ENCODE measurements around the gene SLC35A1.

The SLC35A1 gene

DNA sequence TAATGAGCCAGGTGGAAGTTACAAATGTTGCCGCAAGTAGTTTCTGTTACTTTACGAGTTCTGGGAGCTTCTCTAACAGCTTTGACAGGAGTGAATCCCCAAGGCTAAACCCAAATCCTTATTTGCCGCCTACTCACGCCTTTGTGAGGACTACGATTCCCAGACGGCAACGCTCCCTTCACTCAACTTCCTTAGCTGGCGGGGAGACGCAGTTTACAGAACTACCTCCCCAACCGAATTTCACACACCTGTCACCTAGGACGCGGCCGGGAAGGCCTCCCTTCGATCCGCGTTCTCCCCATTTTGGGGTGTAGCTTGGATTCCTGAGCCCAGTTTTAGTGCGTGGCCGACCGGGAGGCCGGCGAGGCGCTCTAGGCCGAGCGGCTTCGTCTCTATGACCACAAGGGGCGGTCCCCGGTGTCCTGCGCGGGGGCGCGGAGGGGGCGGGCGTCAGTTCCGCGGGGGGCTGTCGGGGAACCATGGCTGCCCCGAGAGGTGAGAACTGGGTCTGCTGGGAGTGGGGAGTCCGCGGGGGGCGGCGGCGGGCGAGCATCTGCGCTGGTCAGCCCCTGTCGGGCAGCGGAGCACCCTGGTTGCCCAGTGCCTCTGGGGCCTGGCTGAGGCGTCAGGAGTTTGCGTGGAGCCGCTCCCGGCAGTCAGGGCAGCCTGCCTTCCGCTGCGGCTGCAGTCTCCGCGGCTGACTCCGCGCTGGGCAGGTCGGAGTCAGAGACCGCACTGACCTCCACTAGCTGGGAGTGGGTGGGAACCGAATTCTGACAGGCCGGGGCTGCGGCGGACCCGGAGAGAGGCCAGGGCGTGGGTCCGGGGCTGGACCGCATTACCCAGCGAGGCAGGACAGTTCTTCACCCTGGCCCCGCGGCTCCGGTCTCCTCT, at the start of gene SLC35A1 (continued):
- TF ChIP-seq, protein P1, sequence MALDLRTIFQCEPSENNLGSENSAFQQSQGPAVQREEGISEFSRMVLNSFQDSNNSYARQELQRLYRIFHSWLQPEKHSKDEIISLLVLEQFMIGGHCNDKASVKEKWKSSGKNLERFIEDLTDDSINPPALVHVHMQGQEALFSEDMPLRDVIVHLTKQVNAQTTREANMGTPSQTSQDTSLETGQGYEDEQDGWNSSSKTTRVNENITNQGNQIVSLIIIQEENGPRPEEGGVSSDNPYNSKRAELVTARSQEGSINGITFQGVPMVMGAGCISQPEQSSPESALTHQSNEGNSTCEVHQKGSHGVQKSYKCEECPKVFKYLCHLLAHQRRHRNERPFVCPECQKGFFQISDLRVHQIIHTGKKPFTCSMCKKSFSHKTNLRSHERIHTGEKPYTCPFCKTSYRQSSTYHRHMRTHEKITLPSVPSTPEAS (tag by site-specific recombination; IDR thresholded peaks at IDR 0.05), result no peak
- TF ChIP-seq ZFP69B (tag by site-specific recombination; IDR thresholded peaks at IDR 0.05) (peak; percentile 21; the same call in 1 of the 2 replicates), ZNF433 (tag by site-specific recombination; IDR thresholded peaks at IDR 0.05; ENCODE audit: low read depth) (no peak), ZNF223 (tag by site-specific recombination; IDR thresholded peaks at IDR 0.05) (no peak), ZNF629 (tag by site-specific recombination; IDR thresholded peaks at IDR 0.05) (peak; percentile 76), EGR2 (tag by site-specific recombination; IDR thresholded peaks at IDR 0.05; ENCODE audit: low read depth) (peak; percentile 88), ZBTB48 (tag by site-specific recombination; IDR thresholded peaks at IDR 0.05) (no peak), ZNF335 (tag by site-specific recombination; conservative IDR thresholded peaks at IDR 0.05) (peak; percentile 99), ZBTB7A (tag by site-specific recombination; IDR thresholded peaks at IDR 0.05; ENCODE audit: low read depth) (peak; percentile 47; the same call in 1 of the 2 replicates), ZNF473 (tag by site-specific recombination; IDR thresholded peaks at IDR 0.05) (no peak), ZNF654 (tag by site-specific recombination; IDR thresholded peaks at IDR 0.05; ENCODE audit: low read depth) (no peak), ZNF548 (tag by site-specific recombination; IDR thresholded peaks at IDR 0.05) (no peak), ZNF660 (tag by site-specific recombination; IDR thresholded peaks at IDR 0.05) (peak; percentile 59; the same call in 1 of the 2 replicates), ZNF221 (tag by site-specific recombination; IDR thresholded peaks at IDR 0.05; ENCODE audit: borderline replicate concordance) (no peak), ZNF157 (tag by site-specific recombination; IDR thresholded peaks at IDR 0.05) (no peak), ZBTB1 (tag by site-specific recombination; IDR thresholded peaks at IDR 0.05) (no peak), ZNF571 (tag by site-specific recombination; IDR thresholded peaks at IDR 0.05) (no peak), ZBTB21 (tag by site-specific recombination; IDR thresholded peaks at IDR 0.05) (peak; percentile 14; the same call in 1 of the 2 replicates), ZNF114 (tag by site-specific recombination; IDR thresholded peaks at IDR 0.05) (no peak), ZNF184 (tag by site-specific recombination; IDR thresholded peaks at IDR 0.05) (0 out of 2 replicates have a peak, but pooled peaks have one; percentile 10), REPIN1 (tag by site-specific recombination; IDR thresholded peaks at IDR 0.05; ENCODE audit: low read depth) (0 out of 2 replicates have a peak, but pooled peaks have one; percentile 12), ZNF626 (tag by site-specific recombination; IDR thresholded peaks at IDR 0.05) (no peak), YY1 (tag by site-specific recombination; IDR thresholded peaks at IDR 0.05) (peak; percentile 74; the same call in 1 of the 2 replicates), ZNF10 (tag by site-specific recombination; IDR thresholded peaks at IDR 0.05) (no peak), ZSCAN16 (tag by site-specific recombination; IDR thresholded peaks at IDR 0.05) (no peak), ZNF791 (tag by site-specific recombination; IDR thresholded peaks at IDR 0.05) (no peak)
- TF ChIP-seq, protein P2, sequence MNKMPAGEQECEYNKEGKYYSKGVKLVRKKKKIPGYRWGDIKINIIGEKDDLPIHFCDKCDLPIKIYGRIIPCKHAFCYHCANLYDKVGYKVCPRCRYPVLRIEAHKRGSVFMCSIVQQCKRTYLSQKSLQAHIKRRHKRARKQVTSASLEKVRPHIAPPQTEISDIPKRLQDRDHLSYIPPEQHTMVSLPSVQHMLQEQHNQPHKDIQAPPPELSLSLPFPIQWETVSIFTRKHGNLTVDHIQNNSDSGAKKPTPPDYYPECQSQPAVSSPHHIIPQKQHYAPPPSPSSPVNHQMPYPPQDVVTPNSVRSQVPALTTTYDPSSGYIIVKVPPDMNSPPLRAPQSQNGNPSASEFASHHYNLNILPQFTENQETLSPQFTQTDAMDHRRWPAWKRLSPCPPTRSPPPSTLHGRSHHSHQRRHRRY (tag by site-specific recombination; IDR thresholded peaks at IDR 0.05), result no peak
- TF ChIP-seq, protein P3, sequence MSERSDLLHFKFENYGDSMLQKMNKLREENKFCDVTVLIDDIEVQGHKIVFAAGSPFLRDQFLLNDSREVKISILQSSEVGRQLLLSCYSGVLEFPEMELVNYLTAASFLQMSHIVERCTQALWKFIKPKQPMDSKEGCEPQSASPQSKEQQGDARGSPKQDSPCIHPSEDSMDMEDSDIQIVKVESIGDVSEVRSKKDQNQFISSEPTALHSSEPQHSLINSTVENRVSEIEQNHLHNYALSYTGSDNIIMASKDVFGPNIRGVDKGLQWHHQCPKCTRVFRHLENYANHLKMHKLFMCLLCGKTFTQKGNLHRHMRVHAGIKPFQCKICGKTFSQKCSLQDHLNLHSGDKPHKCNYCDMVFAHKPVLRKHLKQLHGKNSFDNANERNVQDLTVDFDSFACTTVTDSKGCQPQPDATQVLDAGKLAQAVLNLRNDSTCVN (tag by site-specific recombination; optimal IDR thresholded peaks at IDR 0.05), result peak; percentile 94
- TF ChIP-seq, protein P4, sequence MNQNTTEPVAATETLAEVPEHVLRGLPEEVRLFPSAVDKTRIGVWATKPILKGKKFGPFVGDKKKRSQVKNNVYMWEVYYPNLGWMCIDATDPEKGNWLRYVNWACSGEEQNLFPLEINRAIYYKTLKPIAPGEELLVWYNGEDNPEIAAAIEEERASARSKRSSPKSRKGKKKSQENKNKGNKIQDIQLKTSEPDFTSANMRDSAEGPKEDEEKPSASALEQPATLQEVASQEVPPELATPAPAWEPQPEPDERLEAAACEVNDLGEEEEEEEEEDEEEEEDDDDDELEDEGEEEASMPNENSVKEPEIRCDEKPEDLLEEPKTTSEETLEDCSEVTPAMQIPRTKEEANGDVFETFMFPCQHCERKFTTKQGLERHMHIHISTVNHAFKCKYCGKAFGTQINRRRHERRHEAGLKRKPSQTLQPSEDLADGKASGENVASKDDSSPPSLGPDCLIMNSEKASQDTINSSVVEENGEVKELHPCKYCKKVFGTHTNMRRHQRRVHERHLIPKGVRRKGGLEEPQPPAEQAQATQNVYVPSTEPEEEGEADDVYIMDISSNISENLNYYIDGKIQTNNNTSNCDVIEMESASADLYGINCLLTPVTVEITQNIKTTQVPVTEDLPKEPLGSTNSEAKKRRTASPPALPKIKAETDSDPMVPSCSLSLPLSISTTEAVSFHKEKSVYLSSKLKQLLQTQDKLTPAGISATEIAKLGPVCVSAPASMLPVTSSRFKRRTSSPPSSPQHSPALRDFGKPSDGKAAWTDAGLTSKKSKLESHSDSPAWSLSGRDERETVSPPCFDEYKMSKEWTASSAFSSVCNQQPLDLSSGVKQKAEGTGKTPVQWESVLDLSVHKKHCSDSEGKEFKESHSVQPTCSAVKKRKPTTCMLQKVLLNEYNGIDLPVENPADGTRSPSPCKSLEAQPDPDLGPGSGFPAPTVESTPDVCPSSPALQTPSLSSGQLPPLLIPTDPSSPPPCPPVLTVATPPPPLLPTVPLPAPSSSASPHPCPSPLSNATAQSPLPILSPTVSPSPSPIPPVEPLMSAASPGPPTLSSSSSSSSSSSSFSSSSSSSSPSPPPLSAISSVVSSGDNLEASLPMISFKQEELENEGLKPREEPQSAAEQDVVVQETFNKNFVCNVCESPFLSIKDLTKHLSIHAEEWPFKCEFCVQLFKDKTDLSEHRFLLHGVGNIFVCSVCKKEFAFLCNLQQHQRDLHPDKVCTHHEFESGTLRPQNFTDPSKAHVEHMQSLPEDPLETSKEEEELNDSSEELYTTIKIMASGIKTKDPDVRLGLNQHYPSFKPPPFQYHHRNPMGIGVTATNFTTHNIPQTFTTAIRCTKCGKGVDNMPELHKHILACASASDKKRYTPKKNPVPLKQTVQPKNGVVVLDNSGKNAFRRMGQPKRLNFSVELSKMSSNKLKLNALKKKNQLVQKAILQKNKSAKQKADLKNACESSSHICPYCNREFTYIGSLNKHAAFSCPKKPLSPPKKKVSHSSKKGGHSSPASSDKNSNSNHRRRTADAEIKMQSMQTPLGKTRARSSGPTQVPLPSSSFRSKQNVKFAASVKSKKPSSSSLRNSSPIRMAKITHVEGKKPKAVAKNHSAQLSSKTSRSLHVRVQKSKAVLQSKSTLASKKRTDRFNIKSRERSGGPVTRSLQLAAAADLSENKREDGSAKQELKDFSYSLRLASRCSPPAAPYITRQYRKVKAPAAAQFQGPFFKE (tag by site-specific recombination; IDR thresholded peaks at IDR 0.05; ENCODE audit: borderline replicate concordance), result 0 out of 2 replicates have a peak, but pooled peaks have one; percentile 32
- TF ChIP-seq, protein P5, sequence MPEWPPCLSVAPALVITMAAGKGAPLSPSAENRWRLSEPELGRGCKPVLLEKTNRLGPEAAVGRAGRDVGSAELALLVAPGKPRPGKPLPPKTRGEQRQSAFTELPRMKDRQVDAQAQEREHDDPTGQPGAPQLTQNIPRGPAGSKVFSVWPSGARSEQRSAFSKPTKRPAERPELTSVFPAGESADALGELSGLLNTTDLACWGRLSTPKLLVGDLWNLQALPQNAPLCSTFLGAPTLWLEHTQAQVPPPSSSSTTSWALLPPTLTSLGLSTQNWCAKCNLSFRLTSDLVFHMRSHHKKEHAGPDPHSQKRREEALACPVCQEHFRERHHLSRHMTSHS (tag by site-specific recombination; IDR thresholded peaks at IDR 0.05), result 0 out of 2 replicates have a peak, but pooled peaks have one; percentile 4
